CD14-positive monocyte (primary cell): ENCODE measurements around the gene WDR26. TPM values are rescaled to one million over a fixed set of nuclear protein-coding genes. Genes with fewer than 3 reads are reported as not detected.

Source experiments
- DNase-seq, 3 donors: peaks; one replicate each; pipeline ENCODE4 v3.0.0-alpha.2; 2011 to 2022
- H2AFZ ChIP-seq: 2 replicates; pipeline ENCODE4 v1.6.0; 2012; ENCODE audit warnings: mild to moderate bottlenecking, low read depth, low read length, inconsistent platforms; ENCODE audit not compliant: insufficient read depth, poor library complexity, severe bottlenecking
- H3K27ac ChIP-seq, 2 donors: 1 replicate in 1 of 2; 2 replicates in 1 of 2; pipeline ENCODE4 v1.5.1; 2012 to 2013; ENCODE audit warnings: low read length in 2 of 2, control low read depth in 1 of 2, inconsistent platforms in 1 of 2, low read depth in 1 of 2, mild to moderate bottlenecking in 1 of 2
- H3K27me3 ChIP-seq, 2 donors: one replicate each; pipeline versions ENCODE4 v1.6.0 to v1.6.1; 2011 to 2013; ENCODE audit warnings: low read length in 2 of 2; ENCODE audit not compliant: control insufficient read depth in 2 of 2, insufficient read depth in 2 of 2
- H3K36me3 ChIP-seq, 2 donors: replicated peaks in 1 of 2; 1 replicate in 1 of 2; 2 replicates in 1 of 2; pipeline versions ENCODE4 v1.5.1 to v1.6.1; 2012 to 2013; ENCODE audit warnings: low read length in 2 of 2, control low read depth in 1 of 2, inconsistent platforms in 1 of 2, mild to moderate bottlenecking in 1 of 2; ENCODE audit not compliant: insufficient read depth in 2 of 2, control insufficient read depth in 1 of 2
- H3K4me1 ChIP-seq, 2 donors: 1 replicate in 1 of 2; 2 replicates in 1 of 2; pipeline versions ENCODE4 v1.5.1 to v1.6.1; 2012 to 2013; ENCODE audit warnings: low read length in 2 of 2, control low read depth in 1 of 2, inconsistent platforms in 1 of 2, mild to moderate bottlenecking in 1 of 2, moderate library complexity in 1 of 2; ENCODE audit not compliant: insufficient read depth in 2 of 2, control insufficient read depth in 1 of 2
- H3K4me2 ChIP-seq: replicated peaks from 2 replicates; pipeline ENCODE3; 2012; ENCODE audit warnings: low read length, moderate library complexity, mild to moderate bottlenecking; ENCODE audit not compliant: poor library complexity, severe bottlenecking; ENCODE audit errors: extremely low read depth
- H3K4me3 ChIP-seq, 3 experiments: fragments of 200-600 bp in 1 of 3; sonication (generic) in 1 of 3; replicated peaks in 1 of 3; 1 replicate in 2 of 3; 2 replicates in 1 of 3; pipeline ENCODE4 v1.5.1; 2011 to 2013; ENCODE audit warnings: low read length in 3 of 3, mild to moderate bottlenecking in 3 of 3, control low read depth in 2 of 3, low read depth in 2 of 3, inconsistent platforms in 1 of 3, moderate library complexity in 1 of 3
- H3K79me2 ChIP-seq: 2 replicates; pipeline ENCODE4 v1.6.0; 2012; ENCODE audit warnings: mild to moderate bottlenecking, control low read depth, inconsistent platforms, low read length, moderate library complexity; ENCODE audit not compliant: insufficient read depth
- H3K9ac ChIP-seq: 2 replicates; pipeline ENCODE4 v1.6.0; 2017; ENCODE audit warnings: low read length, mild to moderate bottlenecking; ENCODE audit not compliant: insufficient read depth, poor library complexity, severe bottlenecking
- H3K9me3 ChIP-seq, 2 donors: replicated peaks in 1 of 2; 1 replicate in 1 of 2; 2 replicates in 1 of 2; pipeline versions ENCODE4 v1.5.1 to v1.6.1; 2012 to 2013; ENCODE audit warnings: low read length in 2 of 2, control low read depth in 1 of 2; ENCODE audit not compliant: control insufficient read depth in 1 of 2, insufficient read depth in 1 of 2
- H4K20me1 ChIP-seq: 2 replicates; pipeline ENCODE4 v1.6.0; 2012; ENCODE audit warnings: mild to moderate bottlenecking, low read length, control low read depth, moderate library complexity; ENCODE audit not compliant: insufficient read depth
- H3K27ac Mint-ChIP-seq, 7 donors: one replicate each; pipeline ENCODE4 v1.8.0; 2020; ENCODE audit warnings: mild to moderate bottlenecking in 7 of 7, mixed read lengths in 7 of 7, moderate library complexity in 6 of 7, inconsistent platforms in 2 of 7
- H3K27me3 Mint-ChIP-seq, 3 donors: one replicate each; pipeline ENCODE4 v1.8.0; 2021 to 2022; ENCODE audit warnings: low read depth in 3 of 3, mild to moderate bottlenecking in 3 of 3, mixed read lengths in 3 of 3, moderate library complexity in 3 of 3, inconsistent platforms in 1 of 3
- H3K36me3 Mint-ChIP-seq, 2 donors: one replicate each; pipeline ENCODE4 v1.8.0; 2020; ENCODE audit warnings: mixed read lengths in 2 of 2, inconsistent platforms in 1 of 2, mild to moderate bottlenecking in 1 of 2
- H3K4me1 Mint-ChIP-seq: one replicate; pipeline ENCODE4 v1.8.0; 2020; ENCODE audit warnings: mild to moderate bottlenecking, mixed read lengths
- H3K4me3 Mint-ChIP-seq, 2 donors: one replicate each; pipeline ENCODE4 v1.8.0; 2020; ENCODE audit warnings: mild to moderate bottlenecking in 2 of 2, mixed read lengths in 2 of 2, moderate library complexity in 1 of 2
- H3K9me3 Mint-ChIP-seq, 7 donors: one replicate each; pipeline ENCODE4 v1.8.0; 2020 to 2022; ENCODE audit warnings: mixed read lengths in 7 of 7, mild to moderate bottlenecking in 6 of 7, moderate library complexity in 6 of 7, inconsistent platforms in 2 of 7
- WGBS: methylation state at CpG from one replicate; pipeline ENCODE4 v1.1.5; 2013; ENCODE audit warnings: missing lambda C conversion rate; ENCODE audit not compliant: insufficient coverage; 5-methylcytosine and 5-hydroxymethylcytosine counted together
- intact Hi-C, 2 donors: fragments of 100-400 bp; cut with micrococcal nuclease; formaldehyde crosslinking; loops; one replicate each; pipeline versions ENCODE4 v1.15.0 to v1.15.1; 2023
- polyA plus RNA-seq, 3 donors: library from polyadenylated mRNA; depleted of rRNA in 1 of 3; unstranded in 2 of 3; stranded (reverse) in 1 of 3; fragments of 300-500 nt in 2 of 3; fragments of >200 nt in 1 of 3; fragmentation: Illumina TruSeq in 2 of 3; gene quantifications; 1 replicate in 2 of 3; 2 replicates in 1 of 3; pipeline ENCODE4 v1.2.3, GENCODE V29; 2012 to 2021
- TF ChIP-seq, protein P1 (sequence below): fragments of 200-600 bp; IDR thresholded peaks from one replicate; pipeline ENCODE4 v1.8.0; 2022; ENCODE audit warnings: antibody characterized with exemption, mild to moderate bottlenecking

Gene WDR26
- polyA plus RNA-seq, 3 donors = 2.7 to 59.4 (median 4.0) TPM

DNA sequence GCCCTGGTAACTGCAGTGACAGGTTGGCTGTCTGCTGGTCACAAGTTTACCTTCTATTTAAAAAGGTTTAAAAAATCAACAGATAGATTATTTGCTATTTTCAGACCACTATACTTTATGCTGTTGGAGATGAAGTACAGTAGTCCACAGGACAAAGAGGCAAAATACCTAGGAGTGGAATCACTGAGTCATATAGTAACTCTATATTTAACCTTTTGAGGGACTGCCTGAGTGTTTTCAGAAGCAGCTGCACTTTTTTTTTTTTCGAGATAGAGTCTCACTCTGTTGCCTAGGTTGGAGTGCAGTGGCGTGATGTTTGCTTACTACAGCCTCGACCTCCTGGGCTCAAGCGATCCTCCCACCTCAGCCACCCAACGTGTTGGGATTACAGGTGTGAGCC is 66.2 kb downstream of the WDR26 start:
- no peak for DNase-seq
- no CpG with 5 or more reads among the region's 5 CpGs for WGBS
- H3K27ac ChIP-seq = no peak overlapping the region
- H3K36me3 ChIP-seq = peaks cover 79 to 100% of the 10 kb centered on the region in 2 donors
- no peak overlapping the region for H3K4me3 Mint-ChIP-seq
- no peak overlapping the region for H2AFZ ChIP-seq
- H3K27ac Mint-ChIP-seq = no peak overlapping the region
- H3K9me3 Mint-ChIP-seq = no peaks in the 10 kb centered on the region
- H3K4me2 ChIP-seq = no peak overlapping the region
- no peaks in the 10 kb centered on the region for H3K9me3 ChIP-seq
- H3K4me3 ChIP-seq = no peak overlapping the region
- no peak overlapping the region for H3K9ac ChIP-seq
- no peaks in the 10 kb centered on the region for H3K27me3 ChIP-seq
- H4K20me1 ChIP-seq = peaks cover 90% of the 10 kb centered on the region
- H3K79me2 ChIP-seq = peaks cover 100% of the 10 kb centered on the region
- H3K27me3 Mint-ChIP-seq = no peaks in the 10 kb centered on the region
- TF ChIP-seq, protein P1, sequence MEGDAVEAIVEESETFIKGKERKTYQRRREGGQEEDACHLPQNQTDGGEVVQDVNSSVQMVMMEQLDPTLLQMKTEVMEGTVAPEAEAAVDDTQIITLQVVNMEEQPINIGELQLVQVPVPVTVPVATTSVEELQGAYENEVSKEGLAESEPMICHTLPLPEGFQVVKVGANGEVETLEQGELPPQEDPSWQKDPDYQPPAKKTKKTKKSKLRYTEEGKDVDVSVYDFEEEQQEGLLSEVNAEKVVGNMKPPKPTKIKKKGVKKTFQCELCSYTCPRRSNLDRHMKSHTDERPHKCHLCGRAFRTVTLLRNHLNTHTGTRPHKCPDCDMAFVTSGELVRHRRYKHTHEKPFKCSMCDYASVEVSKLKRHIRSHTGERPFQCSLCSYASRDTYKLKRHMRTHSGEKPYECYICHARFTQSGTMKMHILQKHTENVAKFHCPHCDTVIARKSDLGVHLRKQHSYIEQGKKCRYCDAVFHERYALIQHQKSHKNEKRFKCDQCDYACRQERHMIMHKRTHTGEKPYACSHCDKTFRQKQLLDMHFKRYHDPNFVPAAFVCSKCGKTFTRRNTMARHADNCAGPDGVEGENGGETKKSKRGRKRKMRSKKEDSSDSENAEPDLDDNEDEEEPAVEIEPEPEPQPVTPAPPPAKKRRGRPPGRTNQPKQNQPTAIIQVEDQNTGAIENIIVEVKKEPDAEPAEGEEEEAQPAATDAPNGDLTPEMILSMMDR = no peak
- peaks cover 2% of the 10 kb centered on the region for H3K4me1 Mint-ChIP-seq
- peaks cover 76 to 97% of the 10 kb centered on the region in 2 donors for H3K36me3 Mint-ChIP-seq
- H3K4me1 ChIP-seq = no peaks in the 10 kb centered on the region
- intact Hi-C loops = no loop called here

DNA sequence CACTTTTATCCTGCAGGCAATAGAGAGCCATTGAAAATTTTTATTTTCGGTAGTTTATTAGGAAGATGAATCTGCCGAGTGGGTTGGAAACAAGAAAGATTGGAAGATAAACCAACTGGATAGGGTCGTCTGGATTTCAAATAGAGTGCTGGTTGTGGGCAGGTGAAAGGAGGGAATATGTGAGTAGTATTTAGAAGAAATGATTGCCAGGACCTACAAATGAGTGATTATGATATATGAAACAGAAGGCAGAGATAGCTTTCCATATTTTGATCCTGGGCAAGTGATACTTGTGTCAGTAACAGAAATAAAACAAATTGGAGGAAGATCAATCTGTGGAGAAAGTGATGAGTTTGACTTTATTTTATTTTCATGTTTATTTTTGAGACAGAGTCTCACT is 75.4 kb downstream of the WDR26 start:
- H3K4me1 Mint-ChIP-seq = peaks cover 34% of the 10 kb centered on the region
- no peak overlapping the region for H2AFZ ChIP-seq

More for the DNA sequence above, 75.4 kb downstream of the WDR26 start:
- H3K27ac Mint-ChIP-seq = peak overlapping the region in 4 of 7 donors; percentile 7 to 95 (median 50)
- H3K4me3 Mint-ChIP-seq = no peak overlapping the region
- H3K27me3 Mint-ChIP-seq = no peaks in the 10 kb centered on the region
- intact Hi-C loops = no loop called here
- no peak overlapping the region for H3K4me2 ChIP-seq
- peaks cover 11 to 35% of the 10 kb centered on the region in 2 donors for H3K36me3 ChIP-seq
- TF ChIP-seq, protein P1 = no peak
- peaks cover 28 to 31% of the 10 kb centered on the region in 2 donors for H3K4me1 ChIP-seq
- peaks cover 76% of the 10 kb centered on the region for H3K79me2 ChIP-seq
- no peaks in the 10 kb centered on the region for H3K9me3 Mint-ChIP-seq
- H3K9ac ChIP-seq = no peak overlapping the region
- H3K36me3 Mint-ChIP-seq = peaks cover 25 to 44% of the 10 kb centered on the region in 2 donors
- H3K27me3 ChIP-seq = no peaks in the 10 kb centered on the region
- DNase-seq = no peak
- H3K27ac ChIP-seq = peak overlapping the region in 1 of 2 donors; percentile 78
- H3K4me3 ChIP-seq = no peak overlapping the region
- no peaks in the 10 kb centered on the region for H3K9me3 ChIP-seq
- H4K20me1 ChIP-seq = peaks cover 64% of the 10 kb centered on the region
- 100% methylated on average over 3 of the region's 3 CpGs for WGBS
